IPS-NIHi11 (cell line): Measurements from ENCODE around the gene RABGAP1L.
"Not testable (repeated sequence)": the region's sequence is repeated elsewhere in the genome, so short reads cannot be mapped to it uniquely, and the experiment has no call there.

Experiments
- DNase-seq: peaks from one replicate; pipeline ENCODE4 v3.0.0; 2012; ENCODE audit warnings: mixed read lengths, low spot score

Gene RABGAP1L

GRCh38 chr1:174153085-174153824 lies 6.1 kb upstream of the RABGAP1L start:
- no peak for DNase-seq

GRCh38 chr1:174153825-174154107 lies 5.6 kb upstream of the RABGAP1L start:
- DNase-seq: no peak

DNA sequence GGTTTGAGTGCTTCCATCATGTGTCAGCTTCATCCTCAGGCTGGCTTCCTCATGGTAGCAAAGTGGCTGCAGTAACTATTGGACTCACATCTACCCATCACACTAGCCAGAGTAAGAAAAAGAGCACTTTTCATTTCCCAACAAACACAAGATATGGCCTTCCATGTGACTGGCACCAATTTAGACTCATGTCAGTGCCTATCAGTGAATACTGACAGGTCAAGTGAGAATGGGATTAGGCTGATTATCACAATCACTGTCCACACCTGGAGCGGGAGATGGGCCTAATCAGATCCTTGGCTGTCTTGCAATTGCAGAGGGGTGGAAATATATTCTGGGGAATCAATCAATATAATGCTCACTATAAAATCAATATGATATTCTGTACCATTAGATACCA lies 2.9 kb upstream of the RABGAP1L start:
- DNase-seq: no peak

GRCh38 chr1:174157157-174157806 lies 2.0 kb upstream of the RABGAP1L start:
- no peak for DNase-seq

- peak; percentile 5 for DNase-seq
Observed at GRCh38 chr1:174158767-174159251, 511 bp upstream of the RABGAP1L start.

GRCh38 chr1:174160109-174160473 lies 771 bp downstream of the RABGAP1L start:
- peak; percentile 43 for DNase-seq

DNA sequence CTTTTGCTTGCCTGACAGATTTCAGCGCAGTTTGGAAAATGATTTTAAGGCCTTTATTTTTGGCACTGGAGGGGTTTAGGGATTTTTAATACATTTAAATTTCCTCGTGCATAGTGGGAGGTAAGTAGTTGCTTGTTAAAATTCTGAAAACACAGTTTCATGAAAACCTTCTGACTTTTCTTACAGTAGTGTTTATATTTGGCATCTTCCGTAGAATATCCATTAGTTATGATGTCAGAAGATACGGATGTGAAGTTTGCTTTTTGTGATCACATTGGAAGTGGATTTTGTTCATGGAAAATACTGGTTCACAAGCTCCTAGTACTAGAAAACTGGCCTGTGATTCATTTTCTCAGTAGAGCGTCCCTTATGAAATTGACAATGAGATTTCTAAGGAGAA lies 1.3 kb downstream of the RABGAP1L start:
- no peak for DNase-seq

DNA sequence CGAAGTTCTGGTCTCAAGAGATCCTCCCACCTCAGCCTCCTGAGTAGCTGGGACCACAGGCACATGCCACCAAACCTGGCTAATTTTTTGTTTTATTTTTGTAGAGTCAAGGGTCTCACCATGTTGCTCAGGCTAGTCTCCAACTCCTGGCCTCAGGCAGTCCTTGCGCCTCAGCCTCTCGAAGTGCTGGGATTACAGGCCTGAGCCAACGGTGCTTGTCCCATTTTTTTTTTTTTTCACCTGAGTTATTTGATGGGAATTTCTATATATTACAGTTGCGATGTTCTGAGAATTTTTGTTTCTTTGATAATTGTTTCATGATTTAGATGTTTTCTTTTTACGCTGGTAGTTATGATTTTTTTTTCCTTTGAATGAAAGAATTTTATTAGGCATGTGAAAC lies 2.5 kb downstream of the RABGAP1L start:
- DNase-seq: no peak

DNA sequence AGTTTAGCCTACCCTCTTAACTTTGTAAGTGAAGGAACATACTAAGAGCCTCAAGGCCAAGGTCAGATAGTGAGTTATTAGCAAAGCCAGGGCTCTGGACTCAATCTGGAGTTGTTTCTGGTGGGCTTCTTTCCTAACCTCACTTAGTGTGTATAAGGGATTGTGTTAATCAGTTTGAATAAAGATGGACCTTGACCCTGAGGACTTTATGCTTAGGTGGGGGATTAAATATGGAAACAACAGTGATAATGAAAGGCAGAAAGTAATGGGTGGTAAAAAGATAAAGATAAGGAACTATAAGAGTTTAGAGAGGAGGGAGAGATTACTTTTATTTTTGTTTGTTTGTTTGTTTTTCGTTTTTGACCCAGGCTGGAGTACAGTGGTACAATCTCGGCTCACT lies 5.5 kb downstream of the RABGAP1L start:
- no peak for DNase-seq

DNA sequence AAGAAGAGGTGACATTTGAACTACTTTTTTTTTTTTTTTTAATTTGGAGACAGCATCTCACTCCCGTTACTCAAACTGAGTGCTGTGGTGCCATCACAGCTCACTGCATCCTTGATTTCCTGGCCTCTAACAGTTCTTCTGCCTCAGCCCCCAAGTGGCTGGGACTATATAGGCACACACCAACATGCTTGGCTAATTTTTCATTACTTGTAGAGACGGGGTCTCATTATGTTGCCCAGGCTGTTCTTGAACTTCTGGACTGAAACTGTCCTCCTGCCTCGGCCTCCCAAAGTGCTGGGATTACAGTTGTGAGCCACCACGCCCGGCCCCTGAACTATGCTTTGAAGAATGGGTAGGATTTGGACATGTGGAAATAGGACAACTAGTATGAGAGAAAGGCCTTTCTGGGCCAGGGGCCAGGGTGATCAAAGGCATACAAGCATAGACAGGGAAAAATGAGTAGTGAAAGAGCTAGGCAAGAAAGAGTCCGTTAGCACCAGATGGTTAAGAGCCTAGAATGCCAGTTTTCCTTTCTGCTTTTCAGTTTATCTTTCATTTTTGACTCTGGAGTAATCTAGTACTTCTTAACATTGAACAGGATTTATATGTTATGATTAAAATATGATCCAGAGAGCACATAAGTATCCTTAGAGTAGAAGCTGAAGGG lies 6.3 kb downstream of the RABGAP1L start:
- no peak for DNase-seq

GRCh38 chr1:174166530-174167264 lies 7.4 kb downstream of the RABGAP1L start:
- no peak for DNase-seq

- no peak for DNase-seq
Observed at GRCh38 chr1:174167265-174167803, 8.0 kb downstream of the RABGAP1L start.

- no peak for DNase-seq
Observed at GRCh38 chr1:174169342-174169741, 10.0 kb downstream of the RABGAP1L start.

- no peak for DNase-seq
Observed at GRCh38 chr1:174171073-174171472, 11.8 kb downstream of the RABGAP1L start.

GRCh38 chr1:174174461-174175329 lies 15.4 kb downstream of the RABGAP1L start:
- no peak for DNase-seq

GRCh38 chr1:174178459-174178858 lies 19.1 kb downstream of the RABGAP1L start:
- not testable (repeated sequence) for DNase-seq

GRCh38 chr1:174189428-174190062 lies 30.2 kb downstream of the RABGAP1L start:
- DNase-seq: no peak

GRCh38 chr1:174190691-174191199 lies 31.4 kb downstream of the RABGAP1L start:
- DNase-seq: no peak

GRCh38 chr1:174191349-174191862 lies 32.1 kb downstream of the RABGAP1L start:
- no peak for DNase-seq

DNA sequence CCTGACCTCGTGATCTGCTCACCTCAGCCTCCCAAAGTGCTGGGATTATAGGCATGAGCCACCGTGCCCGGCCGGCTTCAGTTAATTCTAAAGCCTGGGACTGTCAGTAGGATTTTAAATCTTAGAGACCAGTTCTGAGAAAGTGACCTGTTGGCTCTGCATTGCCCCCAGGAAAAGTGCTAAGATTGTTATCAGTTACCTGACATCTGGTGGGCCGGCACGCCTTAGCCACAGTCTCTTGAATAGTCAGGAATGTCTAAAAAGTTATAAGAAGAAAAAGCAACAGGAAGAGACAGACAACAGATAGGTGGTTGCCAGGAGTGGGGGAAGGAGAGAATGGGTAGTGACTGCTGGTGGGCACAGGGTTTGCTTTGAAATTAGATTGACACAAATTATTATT lies 35.1 kb downstream of the RABGAP1L start:
- no peak for DNase-seq
